Measurements from ENCODE around the gene RAB41. TPM values are rescaled to one million over a fixed set of nuclear protein-coding genes. Genes with fewer than 3 reads are reported as not detected.
"Not testable (repeated sequence)": the region's sequence is repeated elsewhere in the genome, so short reads cannot be mapped to it uniquely, and the experiment has no call there.

Gene RAB41
- total RNA-seq, 2 experiments from 2014 or later = not detected

DNA sequence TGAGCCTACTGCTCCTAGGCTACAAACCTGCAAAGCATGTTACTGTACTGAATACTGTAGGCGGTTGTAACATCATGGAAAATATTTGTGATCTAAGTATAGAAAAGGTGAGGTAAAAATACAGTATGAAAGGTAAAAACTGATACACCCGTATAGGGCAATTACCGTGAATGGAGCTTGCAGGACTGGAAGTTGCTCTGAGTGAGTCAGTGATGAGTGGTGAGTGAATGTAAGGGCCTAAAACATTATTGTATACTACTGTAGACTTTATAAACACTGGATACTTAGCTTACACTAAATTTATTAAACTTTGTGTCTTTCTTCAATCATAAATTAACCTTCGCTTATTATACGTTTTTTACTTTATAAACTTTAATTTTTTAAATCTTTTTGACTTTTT is 11.6 kb downstream of the RAB41 start:
- Mint-ChIP-seq H3K4me1 (ENCODE audit: low read depth) (peaks cover 5% of the 10 kb centered on the region), H3K4me3 (no peak overlapping the region), H3K27me3 (ENCODE audit: low read depth) (no peaks in the 10 kb centered on the region), H3K27ac (no peak overlapping the region), H3K9me3 (no peaks in the 10 kb centered on the region), H3K36me3 (ENCODE audit: low read depth) (peaks cover 3% of the 10 kb centered on the region)
- CTCF ChIA-PET = no interaction called here
- intact Hi-C loops (cut with micrococcal nuclease) = no loop called here
- no peak for DNase-seq

DNA sequence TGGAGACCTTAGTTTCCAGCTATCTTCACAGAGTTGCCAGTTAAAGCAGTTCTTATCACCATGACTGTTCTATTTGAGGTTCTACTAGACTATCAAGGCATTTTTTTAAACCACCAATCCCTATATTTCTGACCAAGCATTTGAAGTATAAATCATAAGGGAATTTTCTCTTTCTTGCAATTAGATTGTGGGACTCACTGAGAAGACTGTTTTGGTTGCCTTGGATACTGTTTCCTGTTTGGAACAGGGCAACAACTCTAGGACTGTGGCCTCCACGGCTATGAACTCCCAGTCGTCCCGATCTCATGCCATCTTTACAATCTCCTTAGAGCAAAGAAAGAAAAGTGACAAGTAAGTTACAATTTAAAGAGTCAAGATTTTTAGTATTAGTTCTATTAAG is 19.7 kb downstream of the RAB41 start:
- Mint-ChIP-seq H3K36me3 (ENCODE audit: low read depth) (peaks cover 21% of the 10 kb centered on the region), H3K27ac (no peak overlapping the region), H3K4me3 (no peak overlapping the region), H3K9me3 (no peaks in the 10 kb centered on the region), H3K4me1 (ENCODE audit: low read depth) (no peaks in the 10 kb centered on the region), H3K27me3 (ENCODE audit: low read depth) (no peaks in the 10 kb centered on the region)
- CTCF ChIA-PET = no interaction called here
- no peak for DNase-seq
- intact Hi-C loops (cut with micrococcal nuclease) = no loop called here

DNA sequence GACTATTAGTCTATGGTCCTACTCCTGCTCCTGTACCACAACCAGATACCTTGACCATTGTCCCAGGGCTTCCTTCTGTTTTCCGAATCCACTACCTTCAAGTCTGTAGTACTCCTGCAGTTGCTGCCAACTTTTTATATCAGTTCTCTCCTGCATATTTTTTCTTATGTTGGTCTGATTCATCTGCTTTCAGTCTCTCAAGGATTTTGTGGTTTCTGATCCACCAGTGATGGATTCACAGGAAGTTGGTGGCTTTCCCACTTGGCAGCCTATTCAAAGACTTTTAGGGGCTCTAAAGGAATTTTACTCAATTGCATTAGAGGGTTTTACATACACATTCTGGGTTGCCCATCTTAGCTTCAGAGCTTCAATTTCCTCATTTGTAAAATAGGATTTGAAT is 31.5 kb downstream of the RAB41 start:
- no peak overlapping the region for H3K4me3 Mint-ChIP-seq
- H3K27me3 Mint-ChIP-seq (ENCODE audit: low read depth) = no peaks in the 10 kb centered on the region
- CTCF ChIA-PET = no interaction called here
- DNase-seq = no peak
- no peaks in the 10 kb centered on the region for H3K9me3 Mint-ChIP-seq
- intact Hi-C loops (cut with micrococcal nuclease) = no loop called here
- H3K27ac Mint-ChIP-seq = no peak overlapping the region
- H3K36me3 Mint-ChIP-seq (ENCODE audit: low read depth) = peaks cover 3% of the 10 kb centered on the region
- H3K4me1 Mint-ChIP-seq (ENCODE audit: low read depth) = no peaks in the 10 kb centered on the region

DNA sequence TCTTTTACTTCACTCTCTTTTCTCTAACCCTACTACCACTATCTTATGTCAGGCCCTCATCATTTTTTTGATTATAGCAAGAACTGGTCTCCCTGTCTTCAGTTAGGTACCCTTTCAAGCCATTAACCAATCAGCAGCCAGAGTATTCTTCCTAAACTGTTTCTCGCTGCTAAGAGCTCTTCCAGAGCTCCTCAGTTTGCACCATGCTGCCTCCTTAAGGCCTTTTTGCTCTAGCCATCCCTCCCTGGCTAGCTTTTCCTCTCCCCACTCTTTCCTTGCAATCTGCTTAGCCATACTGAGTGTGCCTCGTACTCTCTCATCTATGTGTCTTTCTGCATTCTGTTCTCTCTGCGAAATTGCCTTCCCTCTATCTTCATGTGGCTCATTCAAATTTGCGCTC is 40.8 kb downstream of the RAB41 start:
- Mint-ChIP-seq H3K27me3 (ENCODE audit: low read depth) (no peaks in the 10 kb centered on the region), H3K27ac (no peak overlapping the region), H3K4me3 (no peak overlapping the region), H3K36me3 (ENCODE audit: low read depth) (no peaks in the 10 kb centered on the region), H3K4me1 (ENCODE audit: low read depth) (no peaks in the 10 kb centered on the region), H3K9me3 (no peaks in the 10 kb centered on the region)
- intact Hi-C loops (cut with micrococcal nuclease) = no loop called here
- CTCF ChIA-PET = no interaction called here
- DNase-seq = no peak

DNA sequence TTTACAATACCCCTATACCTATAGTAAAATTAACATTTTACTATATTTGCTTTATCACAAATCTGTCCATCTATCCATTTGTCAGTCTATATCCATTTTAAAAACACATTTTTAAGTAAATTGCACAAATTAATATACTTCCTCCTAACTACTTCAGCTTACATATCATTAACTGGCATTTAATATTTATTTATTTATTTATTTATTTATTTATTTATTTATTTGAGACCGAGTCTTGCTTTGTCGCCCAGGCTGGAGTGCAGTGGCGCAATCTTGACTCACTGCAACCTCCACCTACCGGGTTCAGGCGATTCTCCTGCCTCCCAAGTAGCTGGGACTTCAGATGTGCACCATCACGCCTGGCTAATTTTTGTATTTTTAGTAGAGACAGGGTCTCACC is 41.7 kb downstream of the RAB41 start:
- intact Hi-C loops (cut with micrococcal nuclease); CTCF ChIA-PET; H3K4me1 Mint-ChIP-seq (ENCODE audit: low read depth); H3K9me3 Mint-ChIP-seq; H3K4me3 Mint-ChIP-seq; H3K27ac Mint-ChIP-seq; DNase-seq; H3K36me3 Mint-ChIP-seq (ENCODE audit: low read depth); H3K27me3 Mint-ChIP-seq (ENCODE audit: low read depth): not testable (repeated sequence)

DNA sequence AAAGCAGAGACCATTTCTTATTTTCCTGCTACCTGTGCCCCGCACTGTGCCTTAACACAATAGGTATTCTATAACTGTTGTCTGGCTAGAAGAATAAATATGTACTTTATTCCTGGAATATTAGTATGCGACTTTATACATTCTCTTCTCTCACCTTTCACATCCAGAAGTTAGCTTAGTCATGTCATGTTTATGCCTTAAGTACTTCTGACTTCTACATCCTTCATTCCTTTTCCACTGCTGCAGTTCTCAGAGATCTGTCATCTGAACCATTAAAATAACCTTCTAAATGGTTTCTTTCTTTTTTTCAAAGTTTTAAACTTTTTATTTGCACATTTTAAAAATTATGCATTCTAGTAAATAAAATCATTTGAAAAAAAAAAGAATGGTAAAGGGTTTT is 42.4 kb downstream of the RAB41 start:
- Mint-ChIP-seq H3K27me3 (ENCODE audit: low read depth) (no peaks in the 10 kb centered on the region), H3K4me1 (ENCODE audit: low read depth) (no peaks in the 10 kb centered on the region), H3K9me3 (no peaks in the 10 kb centered on the region), H3K27ac (no peak overlapping the region), H3K4me3 (no peak overlapping the region), H3K36me3 (ENCODE audit: low read depth) (no peaks in the 10 kb centered on the region)
- CTCF ChIA-PET = no interaction called here
- DNase-seq = no peak
- intact Hi-C loops (cut with micrococcal nuclease) = no loop called here

DNA sequence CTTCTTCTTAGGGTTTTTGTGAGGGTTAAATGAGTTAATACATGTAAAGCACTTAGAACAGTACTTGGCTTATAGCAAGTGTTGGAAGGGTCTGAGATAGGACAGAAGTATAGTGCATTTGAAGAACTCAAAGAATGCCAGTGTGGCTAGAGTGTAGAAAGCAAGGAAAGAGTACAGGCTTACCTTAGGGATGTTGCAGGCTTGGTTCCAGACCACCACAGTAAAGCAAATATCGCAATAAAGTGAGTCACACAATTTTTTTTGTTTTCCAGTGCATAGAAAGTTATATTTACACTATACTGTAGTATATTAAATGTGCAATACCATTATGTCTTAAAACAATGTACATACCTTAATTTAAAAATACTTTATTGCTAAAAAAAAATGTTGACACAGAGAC is 49.2 kb downstream of the RAB41 start:
- Mint-ChIP-seq H3K4me1 (ENCODE audit: low read depth) (no peaks in the 10 kb centered on the region), H3K9me3 (no peaks in the 10 kb centered on the region), H3K27ac (no peak overlapping the region), H3K27me3 (ENCODE audit: low read depth) (no peaks in the 10 kb centered on the region), H3K4me3 (no peak overlapping the region), H3K36me3 (ENCODE audit: low read depth) (no peaks in the 10 kb centered on the region)
- CTCF ChIA-PET = no interaction called here
- intact Hi-C loops (cut with micrococcal nuclease) = no loop called here
- DNase-seq = no peak

DNA sequence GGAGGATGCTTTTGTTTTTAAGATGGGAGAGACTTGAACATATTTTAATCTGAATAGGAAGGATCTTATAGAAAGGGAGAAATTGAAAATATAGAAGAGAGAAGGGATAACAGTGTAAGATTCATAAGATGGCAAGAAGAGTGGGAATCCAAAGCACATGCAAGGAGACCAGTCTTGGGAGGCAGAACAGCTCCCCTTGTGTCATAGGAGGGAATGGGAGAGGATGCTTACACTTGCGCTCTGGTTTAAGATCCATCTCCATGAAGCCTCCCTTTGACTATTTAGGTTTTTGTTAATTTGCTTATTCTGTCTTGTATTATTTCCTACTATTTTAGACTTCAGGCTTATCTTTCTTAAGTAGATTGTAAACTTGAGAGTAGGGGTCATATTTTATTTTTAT is 50.6 kb downstream of the RAB41 start:
- Mint-ChIP-seq H3K4me1 (ENCODE audit: low read depth) (peaks cover 5% of the 10 kb centered on the region), H3K27me3 (ENCODE audit: low read depth) (no peaks in the 10 kb centered on the region), H3K4me3 (no peak overlapping the region), H3K36me3 (ENCODE audit: low read depth) (no peaks in the 10 kb centered on the region), H3K9me3 (no peaks in the 10 kb centered on the region), H3K27ac (no peak overlapping the region)
- CTCF ChIA-PET = no interaction called here
- no peak for DNase-seq
- intact Hi-C loops (cut with micrococcal nuclease) = no loop called here

Other genes with a start within 250 kb of the RAB41 start
- gene AWAT2, start 232.2 kb upstream of the RAB41 start, total RNA-seq = not detected
- gene OTUD6A, start 219.7 kb upstream of the RAB41 start, total RNA-seq = not detected
- 10 to 100 TPM; 48.7 to 50.8 TPM for gene IGBP1, start 148.7 kb upstream of the RAB41 start, total RNA-seq
- gene DGAT2L6, start 104.7 kb upstream of the RAB41 start, total RNA-seq = not detected
- not detected for gene AWAT1, start 47.5 kb upstream of the RAB41 start, total RNA-seq
- gene P2RY4, start 22.0 kb upstream of the RAB41 start, total RNA-seq = under 1 TPM in 1 of 2 experiments, not detected in 1; 0.22 TPM
- not detected for gene ARR3, start 13.8 kb upstream of the RAB41 start, total RNA-seq
- 10 to 100 TPM; 24.5 to 25.9 TPM for gene PDZD11, start 7.8 kb downstream of the RAB41 start, total RNA-seq
- 10 to 100 TPM; 27.1 to 29.6 TPM for gene KIF4A, start 7.9 kb downstream of the RAB41 start, total RNA-seq
- not detected for gene GDPD2, start 141.1 kb downstream of the RAB41 start, total RNA-seq
- gene DLG3, start 162.7 kb downstream of the RAB41 start, total RNA-seq = 10 to 100 TPM; 11.0 to 12.9 TPM